GM12892 (cell line): ENCODE measurements around the gene SLC25A51.

Experiments
- POLR2A ChIP-seq: IDR thresholded peaks from 2 replicates; pipeline ENCODE4 v1.6.1; 2011; ENCODE audit warnings: low read depth, low read length, control low read depth
- POLR2AphosphoS5 ChIP-seq: IDR thresholded peaks from 2 replicates; pipeline ENCODE4 v1.6.1; 2011; ENCODE audit warnings: low read depth, low read length, control low read depth

GRCh38 chr9:37922363-37923117 lies 18.6 kb upstream of the SLC25A51 start:
- TF ChIP-seq POLR2AphosphoS5 = no peak
- TF ChIP-seq POLR2A = no peak
